WTC11 (cell line): ENCODE measurements around the gene PAF1. TPM values are rescaled to one million over a fixed set of nuclear protein-coding genes. Genes with fewer than 3 reads are reported as not detected.
"Not testable (repeated sequence)": the region's sequence is repeated elsewhere in the genome, so short reads cannot be mapped to it uniquely, and the experiment has no call there.

Experiments used
- ATAC-seq: fragments of 200-7000 bp; cut with Tn5 transposase; 2 replicates; pipeline ENCODE4 v1.10.0; 2021; ENCODE audit warnings: mild to moderate bottlenecking, moderate library complexity
- CTCF ChIA-PET: fragments of 300-600 bp; sonication (Branson Sonifier 250); formaldehyde crosslinking; loops from one replicate; lab custom pipeline; 2021; ENCODE audit warnings: antibody characterized with exemption; lab: Charles Lee
- POLR2A ChIA-PET: fragments of 350-600 bp; sonication (Branson Sonifier 250); formaldehyde crosslinking; loops from one replicate; lab custom pipeline; 2021; ENCODE audit warnings: antibody characterized with exemption; lab: Charles Lee
- DNase-seq: peaks from one replicate; pipeline ENCODE4 v3.0.0; 2021; ENCODE audit warnings: low spot score
- H3K27ac Mint-ChIP-seq: 2 replicates; pipeline ENCODE4 v1.8.0; 2021; ENCODE audit warnings: mixed read lengths
- H3K27me3 Mint-ChIP-seq: 2 replicates; pipeline ENCODE4 v1.8.0; 2021; ENCODE audit warnings: low read depth, mild to moderate bottlenecking, moderate library complexity, mixed read lengths
- H3K36me3 Mint-ChIP-seq: 2 replicates; pipeline ENCODE4 v1.8.0; 2021; ENCODE audit warnings: mixed read lengths
- H3K4me1 Mint-ChIP-seq: 2 replicates; pipeline ENCODE4 v1.8.0; 2022; ENCODE audit warnings: mixed read lengths
- H3K4me3 Mint-ChIP-seq: 2 replicates; pipeline ENCODE4 v1.8.0; 2021; ENCODE audit warnings: mild to moderate bottlenecking, moderate library complexity, mixed read lengths
- H3K9me3 Mint-ChIP-seq: 2 replicates; pipeline ENCODE4 v1.8.0; 2021; ENCODE audit warnings: mixed read lengths
- AFF4 ChIP-seq: sonication (generic); formaldehyde crosslinking; IDR thresholded peaks from 2 replicates; pipeline ENCODE4 v1.8.1; 2023; ENCODE audit warnings: mild to moderate bottlenecking, missing genetic modification reagents, borderline replicate concordance
- AR ChIP-seq: fragments of 250-450 bp; sonication (Bioruptor Pico); IDR thresholded peaks from 2 replicates; pipeline ENCODE4 v1.9.0; 2021; ENCODE audit warnings: mild to moderate bottlenecking
- ARID4B ChIP-seq: sonication (generic); formaldehyde crosslinking; IDR thresholded peaks from 2 replicates; pipeline ENCODE4 v1.8.0; 2023; ENCODE audit warnings: missing genetic modification reagents, mild to moderate bottlenecking, borderline replicate concordance
- ATF2 ChIP-seq: sonication (generic); formaldehyde crosslinking; IDR thresholded peaks from 2 replicates; pipeline ENCODE4 v1.8.1; 2022; ENCODE audit warnings: low read depth, missing genetic modification reagents, borderline replicate concordance
- CBFB ChIP-seq: sonication (generic); formaldehyde crosslinking; IDR thresholded peaks from 2 replicates; pipeline ENCODE4 v1.8.1; 2022; ENCODE audit warnings: mild to moderate bottlenecking, low read depth, missing genetic modification reagents
- CREM ChIP-seq: sonication (generic); formaldehyde crosslinking; IDR thresholded peaks from 2 replicates; pipeline ENCODE4 v1.8.1; 2022; ENCODE audit warnings: mild to moderate bottlenecking, missing genetic modification reagents, moderate library complexity
- E2F1 ChIP-seq: sonication (generic); formaldehyde crosslinking; IDR thresholded peaks from 2 replicates; pipeline ENCODE4 v1.8.0; 2022; ENCODE audit warnings: mild to moderate bottlenecking, missing genetic modification reagents
- ETV6 ChIP-seq: sonication (generic); formaldehyde crosslinking; IDR thresholded peaks from 2 replicates; pipeline ENCODE4 v1.8.1; 2022; ENCODE audit warnings: mild to moderate bottlenecking, missing genetic modification reagents
- GTF2I ChIP-seq: fragments of 250-450 bp; sonication (Bioruptor Pico); conservative IDR thresholded peaks from 2 replicates; pipeline ENCODE4 v1.4.0; 2021; ENCODE audit warnings: mild to moderate bottlenecking
- HMGXB4 ChIP-seq: sonication (generic); formaldehyde crosslinking; IDR thresholded peaks from 2 replicates; pipeline ENCODE4 v1.8.1; 2023; ENCODE audit warnings: mild to moderate bottlenecking, moderate library complexity, missing genetic modification reagents
- JAZF1 ChIP-seq: fragments of 250-450 bp; sonication (Bioruptor Pico); IDR thresholded peaks from 2 replicates; pipeline ENCODE4 v1.9.0; 2021; ENCODE audit warnings: moderate library complexity, mild to moderate bottlenecking, inconsistent platforms
- MYBL2 ChIP-seq: sonication (generic); formaldehyde crosslinking; IDR thresholded peaks from 2 replicates; pipeline ENCODE4 v1.8.1; 2023; ENCODE audit warnings: mild to moderate bottlenecking, moderate library complexity, missing genetic modification reagents
- NR1H2 ChIP-seq: sonication (generic); formaldehyde crosslinking; IDR thresholded peaks from 2 replicates; pipeline ENCODE4 v1.9.0; 2021; ENCODE audit warnings: mild to moderate bottlenecking, moderate library complexity, missing genetic modification reagents
- NR3C1 ChIP-seq: sonication (generic); formaldehyde crosslinking; conservative IDR thresholded peaks from 2 replicates; pipeline ENCODE4 v1.8.1; 2023; ENCODE audit warnings: low read depth, mild to moderate bottlenecking, missing genetic modification reagents
- USF2 ChIP-seq: sonication (generic); formaldehyde crosslinking; IDR thresholded peaks from 2 replicates; pipeline ENCODE4 v1.8.1; 2023; ENCODE audit warnings: mild to moderate bottlenecking, missing genetic modification reagents, moderate library complexity
- ZNF232 ChIP-seq: sonication (generic); formaldehyde crosslinking; IDR thresholded peaks from 2 replicates; pipeline ENCODE4 v1.8.0; 2022; ENCODE audit warnings: mild to moderate bottlenecking, missing genetic modification reagents
- ZNF416 ChIP-seq: fragments of 250-450 bp; sonication (Bioruptor Pico); IDR thresholded peaks from 2 replicates; pipeline ENCODE4 v1.9.0; 2021; ENCODE audit warnings: mild to moderate bottlenecking, inconsistent platforms
- ZNF423 ChIP-seq: fragments of 250-450 bp; sonication (Bioruptor Pico); IDR thresholded peaks from 2 replicates; pipeline ENCODE4 v2.1.2; 2022; ENCODE audit warnings: mild to moderate bottlenecking, moderate library complexity
- ZNF671 ChIP-seq: fragments of 250-450 bp; sonication (Bioruptor Pico); IDR thresholded peaks from 2 replicates; pipeline ENCODE4 v1.8.0; 2021; ENCODE audit warnings: mild to moderate bottlenecking
- total RNA-seq: library from RNA; stranded (reverse); gene quantifications from 3 replicates; pipeline ENCODE4 v1.2.3, GENCODE V29; 2021

PAF1 gene
- total RNA-seq, 1 experiment from 2014 or later: 27.8 TPM

GRCh38 chr19:39341129-39341718, 49.7 kb downstream of the PAF1 start:
- H3K9me3 Mint-ChIP-seq: no peaks in the 10 kb centered on the region
- ATAC-seq (peak; percentile 4), DNase-seq (peak; percentile 29)
- ChIA-PET POLR2A (interaction anchor here (0.5 to 1.4 kb wide), 2 partner anchors 95 to 171 kb away, joined by 3 to 5 read pairs; partner anchors contain the start of gene RPS16), CTCF (interaction anchor here (1.0 to 2.4 kb wide), 6 partner anchors 10 to 127 kb away, joined by 3 to 13 read pairs (median 7); partner anchors contain the start of genes MED29, PAF1 and RPS16)
- peak overlapping the region; percentile 94 for H3K4me3 Mint-ChIP-seq
- peaks cover 13% of the 10 kb centered on the region for H3K27me3 Mint-ChIP-seq
- H3K4me1 Mint-ChIP-seq: peaks cover 24% of the 10 kb centered on the region
- H3K27ac Mint-ChIP-seq: peak overlapping the region; percentile 87
- TF ChIP-seq ZNF423 (CRISPR knock-in tag) (no peak), MYBL2 (no peak), CREM (no peak), AFF4 (CRISPR knock-in tag) (no peak), CBFB (no peak), NR3C1 (CRISPR knock-in tag) (no peak), ZNF671 (CRISPR knock-in tag) (no peak), ZNF232 (CRISPR knock-in tag) (no peak), E2F1 (CRISPR knock-in tag) (no peak), NR1H2 (no peak), HMGXB4 (no peak), ATF2 (no peak), ZNF416 (no peak), USF2 (CRISPR knock-in tag) (no peak), JAZF1 (no peak), AR (no peak), ARID4B (CRISPR knock-in tag) (no peak), ETV6 (CRISPR knock-in tag) (no peak), GTF2I (CRISPR knock-in tag) (no peak)
- peaks cover 8% of the 10 kb centered on the region for H3K36me3 Mint-ChIP-seq

- CTCF ChIA-PET: interaction anchor here (1.0 kb wide), 1 partner anchor 9 kb away, joined by 3 read pairs; no protein-coding TSS in a partner anchor
- ATAC-seq, DNase-seq, POLR2A ChIA-PET, H3K9me3 Mint-ChIP-seq, H3K36me3 Mint-ChIP-seq, H3K27ac Mint-ChIP-seq: not testable (repeated sequence)
- peaks cover 28% of the 10 kb centered on the region for H3K4me1 Mint-ChIP-seq
- H3K4me3 Mint-ChIP-seq: peak overlapping the region; percentile 94; the same call in 1 of the 2 replicates
- peaks cover 17% of the 10 kb centered on the region for H3K27me3 Mint-ChIP-seq
Observed at GRCh38 chr19:39340156-39340555, 50.8 kb downstream of the PAF1 start.
